A549 (cell line): ENCODE measurements around the gene ZNF133. TPM values are rescaled to one million over a fixed set of nuclear protein-coding genes. Genes with fewer than 3 reads are reported as not detected.

Experiments used
- ATAC-seq, 2 experiments: fragments of 200-7000 bp in 1 of 2; fragments of >200 bp in 1 of 2; cut with Nextera tagmentation in 1 of 2; cut with Tn5 transposase in 1 of 2; 3 replicates each; pipeline versions ENCODE4 v1.8.0 to v1.9.1; 2018 to 2020; ENCODE audit warnings: mild to moderate bottlenecking in 1 of 2, moderate library complexity in 1 of 2
- CTCF ChIA-PET: fragments of 300-600 bp; sonication (Branson Sonifier 250); formaldehyde crosslinking; extraction: SDS; loops from one replicate; lab custom pipeline; 2021; ENCODE audit warnings: antibody characterized with exemption, inconsistent platforms; lab: Yijun Ruan, JAX
- POLR2A ChIA-PET: fragments of 350-600 bp; formaldehyde crosslinking; extraction: SDS; loops from one replicate; lab custom pipeline; 2021; ENCODE audit warnings: antibody characterized with exemption, inconsistent platforms; lab: Yijun Ruan, JAX
- DNase-seq, 2 experiments: peaks; one replicate each; pipeline versions ENCODE4 v3.0.0 to v3.0.0-alpha.2; 2011 to 2016; ENCODE audit warnings: low read depth in 1 of 2, low spot score in 1 of 2
- FAIRE-seq: peaks from 2 replicates; lab custom pipeline; 2011; peaks lifted over from hg19 to GRCh38; lab: Jason Lieb, UNC
- H3K27ac ChIP-seq, 2 experiments: fragments of >200 bp; sonication (Bioruptor Twin); formaldehyde crosslinking; 3 replicates each; pipeline ENCODE4 v1.5.1; 2016 to 2017
- H3K4me1 ChIP-seq: fragments of >200 bp; sonication (Bioruptor Twin); formaldehyde crosslinking; 3 replicates; pipeline ENCODE4 v1.6.1; 2016
- H3K4me2 ChIP-seq: fragments of >200 bp; sonication (Bioruptor Twin); formaldehyde crosslinking; 3 replicates; pipeline ENCODE4 v1.6.1; 2016
- H3K4me3 ChIP-seq: fragments of >200 bp; sonication (Bioruptor Twin); formaldehyde crosslinking; 3 replicates; pipeline ENCODE4 v1.5.1; 2016
- H3K9me3 ChIP-seq: fragments of >200 bp; sonication (Bioruptor Twin); formaldehyde crosslinking; 3 replicates; pipeline ENCODE4 v1.6.1; 2016
- BHLHE40 ChIP-seq: IDR thresholded peaks from 2 replicates; pipeline ENCODE4 v1.6.1; 2012; ENCODE audit warnings: low read depth, low read length, inconsistent platforms
- CBX2 ChIP-seq: fragments of 200-600 bp; sonication (generic); IDR thresholded peaks from 2 replicates; pipeline ENCODE4 v1.6.1; 2016; ENCODE audit warnings: low read depth, mild to moderate bottlenecking, borderline replicate concordance
- CEBPB ChIP-seq, 2 experiments: fragments of >200 bp in 1 of 2; sonication (Bioruptor Twin) in 1 of 2; formaldehyde crosslinking in 1 of 2; IDR thresholded peaks; 2 replicates each; pipeline ENCODE4 v1.6.1; 2012 to 2016
- CHD4 ChIP-seq: fragments of 200-600 bp; sonication (generic); IDR thresholded peaks from 2 replicates; pipeline ENCODE4 v1.6.1; 2016; ENCODE audit warnings: antibody characterized with exemption, mild to moderate bottlenecking, borderline replicate concordance
- ESRRA ChIP-seq: fragments of 150-350 bp; IDR thresholded peaks from 2 replicates; pipeline ENCODE4 v1.6.1; 2014; ENCODE audit warnings: mild to moderate bottlenecking, low read length, borderline replicate concordance
- FOSB ChIP-seq: fragments of 250-450 bp; sonication (Bioruptor Pico); IDR thresholded peaks from 2 replicates; pipeline ENCODE4 v1.5.0; 2020; ENCODE audit warnings: mild to moderate bottlenecking, moderate library complexity
- FOSL2 ChIP-seq, 2 experiments: fragments of 450-650 bp in 1 of 2; fragments of >200 bp in 1 of 2; sonication (Bioruptor Twin) in 1 of 2; formaldehyde crosslinking; IDR thresholded peaks; 2 replicates each; pipeline versions ENCODE4 v1.5.0 to v1.6.1; 2016 to 2020; ENCODE audit warnings: mild to moderate bottlenecking in 1 of 2, moderate library complexity in 1 of 2
- FOXS1 ChIP-seq: fragments of 250-450 bp; sonication (Bioruptor Pico); IDR thresholded peaks from 2 replicates; pipeline ENCODE4 v1.5.0; 2020; ENCODE audit warnings: mild to moderate bottlenecking, moderate library complexity
- HEYL ChIP-seq: fragments of 250-450 bp; sonication (Bioruptor Pico); IDR thresholded peaks from 2 replicates; pipeline ENCODE4 v1.8.0; 2021; ENCODE audit warnings: mild to moderate bottlenecking, moderate library complexity
- HOXB5 ChIP-seq: fragments of 250-450 bp; sonication (Bioruptor Pico); IDR thresholded peaks from 2 replicates; pipeline ENCODE4 v1.5.0; 2020; ENCODE audit warnings: mild to moderate bottlenecking, moderate library complexity
- KDM1A ChIP-seq: fragments of 200-600 bp; sonication (generic); IDR thresholded peaks from 2 replicates; pipeline ENCODE4 v1.6.1; 2016; ENCODE audit warnings: low read depth, mild to moderate bottlenecking
- RFX5 ChIP-seq: fragments of 450-650 bp; IDR thresholded peaks from 2 replicates; pipeline ENCODE4 v1.7.1; 2014; ENCODE audit warnings: antibody characterized with exemption, mild to moderate bottlenecking, moderate library complexity
- RNF2 ChIP-seq: fragments of 200-600 bp; sonication (generic); IDR thresholded peaks from 2 replicates; pipeline ENCODE4 v1.6.1; 2016; ENCODE audit warnings: low read depth, mild to moderate bottlenecking, antibody characterized with exemption, moderate library complexity, borderline replicate concordance
- SMC3 ChIP-seq: fragments of >200 bp; sonication (Bioruptor Twin); formaldehyde crosslinking; IDR thresholded peaks from 3 replicates; pipeline ENCODE4 v1.6.1; 2018; ENCODE audit warnings: inconsistent platforms
- TFCP2L1 ChIP-seq: fragments of 250-450 bp; sonication (Bioruptor Pico); IDR thresholded peaks from 2 replicates; pipeline ENCODE4 v1.5.0; 2021; ENCODE audit warnings: mild to moderate bottlenecking
- ZSCAN20 ChIP-seq: fragments of 250-450 bp; sonication (Bioruptor Pico); IDR thresholded peaks from 2 replicates; pipeline ENCODE4 v1.8.0; 2022; ENCODE audit warnings: mild to moderate bottlenecking, moderate library complexity
- WGBS: methylation state at CpG from one replicate; pipeline ENCODE4 v1.1.6; 2017; ENCODE audit errors: missing lambda C conversion rate; 5-methylcytosine and 5-hydroxymethylcytosine counted together
- polyA plus RNA-seq, 4 experiments: library from polyadenylated mRNA; depleted of rRNA in 3 of 4; stranded (reverse); fragments of >200 nt; fragmentation: RNase III in 1 of 4; extraction: RNeasy Plus Mini Kit Qiagen cat#74134 plus additional on column Dnase treatment in 1 of 4; gene quantifications; 2 replicates in 3 of 4; 3 replicates in 1 of 4; pipeline ENCODE4 v1.2.3, GENCODE V29; 2011 to 2017
- TF ChIP-seq, protein P1 (sequence below): IDR thresholded peaks from 2 replicates; pipeline ENCODE4 v1.6.1; 2012; ENCODE audit warnings: low read depth, borderline replicate concordance
- TF ChIP-seq, protein P2 (sequence below): fragments of 250-450 bp; sonication (Bioruptor Pico); IDR thresholded peaks from 2 replicates; pipeline ENCODE4 v1.5.0; 2021; ENCODE audit warnings: mild to moderate bottlenecking, moderate library complexity, borderline replicate concordance
- TF ChIP-seq, protein P3 (sequence below): fragments of >200 bp; sonication (Bioruptor Twin); formaldehyde crosslinking; IDR thresholded peaks from 3 replicates; pipeline ENCODE4 v1.5.1; 2016
- TF ChIP-seq, protein P4 (sequence below): IDR thresholded peaks from 2 replicates; pipeline ENCODE4 v1.6.1; 2012
- TF ChIP-seq, protein P5 (sequence below): IDR thresholded peaks from 2 replicates; pipeline ENCODE4 v1.6.1; 2012

ZNF133 gene
- polyA plus RNA-seq, 2 of the 4 experiments (the other 2 are of a cell fraction) = 9.8 to 11.6 TPM

DNA sequence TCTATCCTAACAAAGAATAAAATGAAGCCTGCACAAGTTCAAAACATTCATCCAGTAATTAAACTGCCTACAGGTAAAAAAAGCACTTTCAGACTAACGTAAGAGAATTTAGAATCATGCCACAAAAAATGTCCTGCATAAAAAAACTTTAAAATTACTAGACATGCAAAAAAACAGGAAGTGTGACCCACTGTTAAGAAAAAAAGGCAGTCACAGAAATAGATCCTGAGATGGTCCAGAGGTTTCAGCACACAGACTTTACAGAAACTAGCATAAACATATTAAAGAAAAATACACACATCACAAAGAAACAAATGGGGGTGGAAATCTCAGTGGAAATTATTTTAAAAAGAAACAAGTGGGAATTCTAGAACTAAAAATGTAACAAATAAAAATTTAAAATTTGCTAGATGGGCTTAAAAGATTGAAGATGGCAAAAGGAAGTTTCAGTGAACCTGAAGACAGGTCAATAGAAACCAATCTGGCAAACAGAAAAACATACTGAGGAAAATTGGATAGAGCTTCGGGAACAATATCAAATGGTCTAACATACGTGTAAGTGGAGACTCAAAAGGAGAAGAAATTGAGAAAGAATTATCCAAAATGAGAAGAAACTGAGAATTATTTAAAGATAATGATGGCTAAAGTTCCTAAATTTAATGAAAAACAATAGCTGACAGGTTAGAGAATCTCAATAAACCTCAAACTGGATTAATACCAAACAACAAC, 3.4 kb upstream of the ZNF133 start:
- CTCF ChIA-PET = interaction anchor here (0.5 to 3.1 kb wide), 2 partner anchors 9 to 162 kb away, joined by 3 to 27 read pairs; no protein-coding TSS in a partner anchor
- WGBS = 4% methylated on average over 3 of the region's 3 CpGs
- Histone ChIP-seq H3K4me3 (no peak overlapping the region), H3K4me2 (no peak overlapping the region), H3K27ac (no peak overlapping the region), H3K4me1 (peaks cover 10% of the 10 kb centered on the region)
- ATAC-seq (no peak), DNase-seq (peak in 1 of 2 experiments; percentile 33)
- POLR2A ChIA-PET = no interaction called here
- TF ChIP-seq RNF2 (no peak), HOXB5 (CRISPR knock-in tag) (no peak), FOXS1 (CRISPR knock-in tag) (no peak), BHLHE40 (no peak), CBX2 (no peak), TFCP2L1 (CRISPR knock-in tag) (no peak), RFX5 (no peak), SMC3 (no peak), ESRRA (no peak), ZSCAN20 (CRISPR knock-in tag) (no peak), CEBPB (IDR thresholded peaks at IDR 0.05) (no peak), KDM1A (no peak; the same call in 1 of the 2 replicates), FOSL2 (IDR thresholded peaks at IDR 0.05) (no peak), FOSL2 (CRISPR knock-in tag; IDR thresholded peaks at IDR 0.05) (no peak), CHD4 (no peak), FOSB (CRISPR knock-in tag) (no peak)
- TF ChIP-seq, protein P1, sequence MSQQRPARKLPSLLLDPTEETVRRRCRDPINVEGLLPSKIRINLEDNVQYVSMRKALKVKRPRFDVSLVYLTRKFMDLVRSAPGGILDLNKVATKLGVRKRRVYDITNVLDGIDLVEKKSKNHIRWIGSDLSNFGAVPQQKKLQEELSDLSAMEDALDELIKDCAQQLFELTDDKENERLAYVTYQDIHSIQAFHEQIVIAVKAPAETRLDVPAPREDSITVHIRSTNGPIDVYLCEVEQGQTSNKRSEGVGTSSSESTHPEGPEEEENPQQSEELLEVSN = no peak
- TF ChIP-seq, protein P2, sequence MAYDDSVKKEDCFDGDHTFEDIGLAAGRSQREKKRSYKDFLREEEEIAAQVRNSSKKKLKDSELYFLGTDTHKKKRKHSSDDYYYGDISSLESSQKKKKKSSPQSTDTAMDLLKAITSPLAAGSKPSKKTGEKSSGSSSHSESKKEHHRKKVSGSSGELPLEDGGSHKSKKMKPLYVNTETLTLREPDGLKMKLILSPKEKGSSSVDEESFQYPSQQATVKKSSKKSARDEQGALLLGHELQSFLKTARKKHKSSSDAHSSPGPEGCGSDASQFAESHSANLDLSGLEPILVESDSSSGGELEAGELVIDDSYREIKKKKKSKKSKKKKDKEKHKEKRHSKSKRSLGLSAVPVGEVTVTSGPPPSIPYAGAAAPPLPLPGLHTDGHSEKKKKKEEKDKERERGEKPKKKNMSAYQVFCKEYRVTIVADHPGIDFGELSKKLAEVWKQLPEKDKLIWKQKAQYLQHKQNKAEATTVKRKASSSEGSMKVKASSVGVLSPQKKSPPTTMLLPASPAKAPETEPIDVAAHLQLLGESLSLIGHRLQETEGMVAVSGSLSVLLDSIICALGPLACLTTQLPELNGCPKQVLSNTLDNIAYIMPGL (CRISPR knock-in tag) = no peak
- TF ChIP-seq, protein P3, sequence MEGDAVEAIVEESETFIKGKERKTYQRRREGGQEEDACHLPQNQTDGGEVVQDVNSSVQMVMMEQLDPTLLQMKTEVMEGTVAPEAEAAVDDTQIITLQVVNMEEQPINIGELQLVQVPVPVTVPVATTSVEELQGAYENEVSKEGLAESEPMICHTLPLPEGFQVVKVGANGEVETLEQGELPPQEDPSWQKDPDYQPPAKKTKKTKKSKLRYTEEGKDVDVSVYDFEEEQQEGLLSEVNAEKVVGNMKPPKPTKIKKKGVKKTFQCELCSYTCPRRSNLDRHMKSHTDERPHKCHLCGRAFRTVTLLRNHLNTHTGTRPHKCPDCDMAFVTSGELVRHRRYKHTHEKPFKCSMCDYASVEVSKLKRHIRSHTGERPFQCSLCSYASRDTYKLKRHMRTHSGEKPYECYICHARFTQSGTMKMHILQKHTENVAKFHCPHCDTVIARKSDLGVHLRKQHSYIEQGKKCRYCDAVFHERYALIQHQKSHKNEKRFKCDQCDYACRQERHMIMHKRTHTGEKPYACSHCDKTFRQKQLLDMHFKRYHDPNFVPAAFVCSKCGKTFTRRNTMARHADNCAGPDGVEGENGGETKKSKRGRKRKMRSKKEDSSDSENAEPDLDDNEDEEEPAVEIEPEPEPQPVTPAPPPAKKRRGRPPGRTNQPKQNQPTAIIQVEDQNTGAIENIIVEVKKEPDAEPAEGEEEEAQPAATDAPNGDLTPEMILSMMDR = no peak
- TF ChIP-seq, protein P4, sequence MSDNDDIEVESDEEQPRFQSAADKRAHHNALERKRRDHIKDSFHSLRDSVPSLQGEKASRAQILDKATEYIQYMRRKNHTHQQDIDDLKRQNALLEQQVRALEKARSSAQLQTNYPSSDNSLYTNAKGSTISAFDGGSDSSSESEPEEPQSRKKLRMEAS = no peak
- TF ChIP-seq, protein P5, sequence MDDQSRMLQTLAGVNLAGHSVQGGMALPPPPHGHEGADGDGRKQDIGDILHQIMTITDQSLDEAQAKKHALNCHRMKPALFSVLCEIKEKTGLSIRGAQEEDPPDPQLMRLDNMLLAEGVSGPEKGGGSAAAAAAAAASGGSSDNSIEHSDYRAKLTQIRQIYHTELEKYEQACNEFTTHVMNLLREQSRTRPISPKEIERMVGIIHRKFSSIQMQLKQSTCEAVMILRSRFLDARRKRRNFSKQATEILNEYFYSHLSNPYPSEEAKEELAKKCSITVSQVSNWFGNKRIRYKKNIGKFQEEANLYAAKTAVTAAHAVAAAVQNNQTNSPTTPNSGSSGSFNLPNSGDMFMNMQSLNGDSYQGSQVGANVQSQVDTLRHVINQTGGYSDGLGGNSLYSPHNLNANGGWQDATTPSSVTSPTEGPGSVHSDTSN = no peak
- TF ChIP-seq, all 56 proteins: peak for 0
- no peak for FAIRE-seq
- peaks cover 33% of the 10 kb centered on the region for H3K9me3 ChIP-seq

DNA sequence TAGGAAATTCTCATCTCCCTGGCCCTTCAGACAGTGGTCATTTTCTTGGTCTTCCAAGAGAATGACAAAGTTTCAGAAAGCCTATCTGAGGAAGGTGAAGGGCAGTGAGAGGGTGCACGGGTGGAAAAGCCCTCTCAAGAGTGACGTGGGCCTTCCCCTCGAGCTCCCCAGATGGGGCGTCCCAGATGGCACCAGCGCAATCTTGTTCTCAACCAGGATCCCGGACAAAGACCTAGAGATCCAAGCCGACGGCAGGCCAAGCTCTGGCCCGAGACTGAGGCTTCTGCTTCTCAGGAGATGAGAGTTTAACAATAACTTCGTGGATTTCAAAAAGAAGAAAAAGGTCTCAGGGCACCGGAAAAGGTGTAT, 797 bp upstream of the ZNF133 start:
- ATAC-seq (peak; percentile 7 to 14; a peak in 4 of 6 replicates), FAIRE-seq (no peak), DNase-seq (no peak)
- H3K4me2 ChIP-seq = peak overlapping the region; percentile 81
- TF ChIP-seq, protein P1 = peak; percentile 1; the same call in 1 of the 2 replicates
- TF ChIP-seq SMC3 (no peak), FOSB (CRISPR knock-in tag) (no peak), HEYL (no peak)
- 32% methylated on average over 11 of the region's 11 CpGs for WGBS
- peak overlapping the region; percentile 81 for H3K4me3 ChIP-seq
- H3K27ac ChIP-seq = peak overlapping the region; percentile 94 to 95
- ChIA-PET CTCF (interaction anchor here (0.9 to 3.1 kb wide), 4 partner anchors 11 to 32 kb away, joined by 3 to 27 read pairs (median 5); no protein-coding TSS in a partner anchor), POLR2A (interaction anchor here (1.1 to 1.9 kb wide), 7 partner anchors 35 to 230 kb away, joined by 3 to 11 read pairs (median 9); partner anchors contain the start of genes DZANK1, KAT14, OVOL2 and PET117)
- H3K4me1 ChIP-seq = peaks cover 10% of the 10 kb centered on the region
- peaks cover 33% of the 10 kb centered on the region for H3K9me3 ChIP-seq
